ENCODE data around the gene NSMCE4A.

GRCh38 chr10:122010405-122011050, 35.5 kb upstream of the NSMCE4A start:
- no peak for TF ChIP-seq CTCF (IDR thresholded peaks at IDR 0.05)
- TF ChIP-seq POLR2A (IDR thresholded peaks at IDR 0.05): no peak
